Ishikawa (cell line): ENCODE measurements around the gene ANKLE2.
A peak's percentile ranks its signal among the peaks of the same experiment; 100 is the strongest.

Experiments used
- CEBPB ChIP-seq: IDR thresholded peaks from 2 replicates; pipeline ENCODE4 v1.6.1; 2012
- CREB1 ChIP-seq: IDR thresholded peaks from 2 replicates; pipeline ENCODE4 v1.6.1; 2012; ENCODE audit warnings: low read depth
- EGR1 ChIP-seq: IDR thresholded peaks from 2 replicates; pipeline ENCODE4 v1.6.1; 2012
- EP300 ChIP-seq: IDR thresholded peaks from 2 replicates; pipeline ENCODE4 v1.6.1; 2012; ENCODE audit warnings: borderline replicate concordance
- FOXM1 ChIP-seq: IDR thresholded peaks from 2 replicates; pipeline ENCODE4 v1.6.1; 2012; ENCODE audit warnings: low read depth, borderline replicate concordance
- MAX ChIP-seq: IDR thresholded peaks from 2 replicates; pipeline ENCODE4 v1.6.1; 2012
- NFIC ChIP-seq: IDR thresholded peaks from 2 replicates; pipeline ENCODE4 v1.6.1; 2012
- RAD21 ChIP-seq: IDR thresholded peaks from 2 replicates; pipeline ENCODE4 v1.6.1; 2012; ENCODE audit warnings: low read depth
- REST ChIP-seq: IDR thresholded peaks from 2 replicates; pipeline ENCODE4 v1.6.1; 2012; ENCODE audit warnings: low read depth, mild to moderate bottlenecking
- TAF1 ChIP-seq: IDR thresholded peaks from 2 replicates; pipeline ENCODE4 v1.6.1; 2012; ENCODE audit warnings: low read depth, mild to moderate bottlenecking
- TCF12 ChIP-seq: IDR thresholded peaks from 2 replicates; pipeline ENCODE4 v1.6.1; 2012; ENCODE audit warnings: low read depth
- USF1 ChIP-seq: IDR thresholded peaks from 2 replicates; pipeline ENCODE4 v1.6.1; 2012
- YY1 ChIP-seq: IDR thresholded peaks from 2 replicates; pipeline ENCODE4 v1.6.1; 2012; ENCODE audit warnings: low read depth
- ZBTB7A ChIP-seq: IDR thresholded peaks from 2 replicates; pipeline ENCODE4 v1.6.1; 2012; ENCODE audit warnings: low read depth

ANKLE2 gene

GRCh38 chr12:132761032-132761920 lies at the start of gene ANKLE2:
ANKLE2 (minus strand) TSS chr12:132761832; CDS start chr12:132761798, 34 bp downstream.
- TF ChIP-seq REST (no peak), TAF1 (no peak; the same call in 1 of the 2 replicates), CEBPB (no peak), EGR1 (no peak), USF1 (no peak), TCF12 (no peak), FOXM1 (no peak)

- TF ChIP-seq RAD21, result peak; percentile 15; the same call in 1 of the 2 replicates
Measured at GRCh38 chr12:132809391-132809790, 47.8 kb upstream of the ANKLE2 start.

- TF ChIP-seq YY1, result no peak
- TF ChIP-seq EP300, result no peak
- TF ChIP-seq EGR1, result no peak
- TF ChIP-seq NFIC, result no peak
- TF ChIP-seq USF1, result no peak
- TF ChIP-seq FOXM1, result no peak
- no peak for TF ChIP-seq ZBTB7A
- TF ChIP-seq CEBPB, result no peak
- TF ChIP-seq RAD21, result no peak
- no peak for TF ChIP-seq REST
- no peak for TF ChIP-seq CREB1
Measured at GRCh38 chr12:132807295-132808092, 45.9 kb upstream of the ANKLE2 start.

- TF ChIP-seq EP300 (no peak), FOXM1 (no peak), TCF12 (no peak), CEBPB (no peak), RAD21 (no peak), TAF1 (no peak), EGR1 (no peak), NFIC (no peak), REST (no peak)
Measured at GRCh38 chr12:132806857-132807256, 45.2 kb upstream of the ANKLE2 start.

GRCh38 chr12:132804426-132804861 lies 42.8 kb upstream of the ANKLE2 start:
- TF ChIP-seq MAX (peak; percentile 71), YY1 (no peak), USF1 (peak; percentile 68)
